Measurements from ENCODE around the gene RSPH6A. TPM values are rescaled to one million over a fixed set of nuclear protein-coding genes. Genes with fewer than 3 reads are reported as not detected.

The RSPH6A gene
- total RNA-seq = under 0.01 TPM in 2 replicates

- DNase-seq (ENCODE audit: low read depth in 2 of 2) = no peak
Measured at GRCh38 chr19:45814851-45815480, at the start of gene RSPH6A. Gene RSPH6A (minus strand): TSS chr19:45815308. CDS start chr19:45815176, 132 bp downstream.

GRCh38 chr19:45864629-45865082 is 49.5 kb upstream of the RSPH6A start:
- DNase-seq (ENCODE audit: low read depth in 2 of 2) = no peak

DNA sequence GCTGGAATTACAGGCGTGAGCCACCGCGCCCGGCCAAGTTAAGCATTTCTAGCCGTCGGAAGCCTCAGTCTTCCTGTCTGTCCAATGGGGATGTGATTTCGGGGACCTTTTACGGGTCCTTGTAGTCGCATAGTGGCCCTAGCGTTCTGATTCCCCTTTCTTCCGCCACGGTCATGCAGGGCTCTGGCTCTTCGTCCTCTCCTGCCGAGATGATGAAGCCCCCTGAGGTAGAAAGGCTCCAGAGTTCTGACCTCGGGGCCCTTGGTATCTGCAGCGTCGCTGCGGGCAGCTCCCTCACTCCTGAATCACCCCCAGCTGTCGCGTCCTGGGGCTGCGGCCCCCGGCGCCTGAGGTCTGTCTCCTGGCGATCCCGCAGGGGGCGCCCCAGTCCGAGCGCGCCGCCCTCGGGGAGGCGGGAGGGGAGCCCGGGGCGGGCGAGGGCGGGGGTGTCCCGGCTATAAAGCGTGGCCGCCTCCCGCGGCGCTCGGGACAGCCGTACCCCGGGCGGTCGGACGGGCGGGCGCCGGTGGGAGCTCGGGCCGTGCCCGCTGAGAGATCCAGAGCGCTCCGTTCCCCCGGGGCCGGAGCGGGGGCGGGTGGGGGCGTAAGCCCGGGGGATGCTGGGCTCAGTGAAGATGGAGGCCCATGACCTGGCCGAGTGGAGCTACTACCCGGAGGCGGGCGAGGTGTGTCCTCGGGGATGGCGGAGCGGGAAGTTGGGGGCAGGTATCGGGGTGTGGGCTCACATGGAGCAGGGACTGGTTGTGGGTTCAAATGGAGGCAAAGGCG is 48.9 kb upstream of the RSPH6A start, which contains the start of gene FOXA3:
Gene FOXA3, plus strand, starts transcription at position 487 of the 789 bp plus-strand sequence. Its CDS starts 131 bp downstream, at position 618.
- peak; percentile 43 to 57 for DNase-seq (ENCODE audit: low read depth in 2 of 2)

GRCh38 chr19:45863335-45863839 is 48.3 kb upstream of the RSPH6A start:
- no peak for DNase-seq (ENCODE audit: low read depth in 2 of 2)

DNA sequence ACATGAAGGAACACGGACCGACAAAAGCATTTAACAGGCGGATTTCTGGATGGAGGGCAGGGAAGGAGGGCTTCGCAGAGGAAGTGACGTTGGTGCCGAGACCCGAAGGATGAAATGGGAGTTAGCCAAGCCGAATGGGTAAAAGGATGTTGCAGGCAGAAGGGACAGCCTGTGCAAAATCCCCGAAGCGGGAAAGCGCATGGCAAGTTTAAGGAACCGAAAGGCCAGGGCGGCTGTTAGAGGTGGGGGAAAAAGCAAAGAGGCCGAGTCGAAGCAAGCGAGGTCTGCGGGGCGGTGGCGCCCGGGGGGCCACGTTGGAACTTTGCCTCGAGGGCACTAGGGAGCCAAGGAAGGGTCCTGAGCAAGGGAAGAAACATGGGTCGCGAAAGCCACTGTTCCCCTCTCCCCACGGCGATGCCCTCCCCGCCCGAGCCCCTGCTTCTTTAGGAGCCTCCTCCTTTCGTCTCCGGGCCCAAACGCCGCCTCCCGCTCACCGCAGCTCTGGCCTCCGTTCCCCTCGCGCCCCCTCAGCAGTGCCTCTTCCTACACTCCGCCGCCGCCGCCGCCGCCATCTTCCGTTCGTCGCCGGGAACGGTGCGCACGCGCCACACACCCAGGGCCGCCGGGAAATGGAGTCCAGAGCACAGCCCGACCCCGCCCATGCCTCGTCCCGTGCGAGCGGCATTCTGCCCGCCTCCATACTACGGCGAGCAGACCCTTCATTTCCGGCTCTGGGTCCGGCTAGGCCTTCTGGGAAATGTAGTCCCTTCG is 47.6 kb upstream of the RSPH6A start, which contains the start of gene SYMPK:
Gene SYMPK, minus strand, starts transcription at position 584 of the 771 bp plus-strand sequence. CDS start 8,652 bp downstream, outside the sequence.
- DNase-seq (ENCODE audit: low read depth in 2 of 2) = peak; percentile 98 to 99

GRCh38 chr19:45862271-45862563 is 47.1 kb upstream of the RSPH6A start:
- DNase-seq (ENCODE audit: low read depth in 2 of 2) = no peak

GRCh38 chr19:45860359-45861259 is 45.5 kb upstream of the RSPH6A start:
- no peak for DNase-seq (ENCODE audit: low read depth in 2 of 2)

- DNase-seq (ENCODE audit: low read depth in 2 of 2) = no peak
Measured at GRCh38 chr19:45854167-45854778, 39.2 kb upstream of the RSPH6A start.

- no peak for DNase-seq (ENCODE audit: low read depth in 2 of 2)
Measured at GRCh38 chr19:45852983-45853382, 37.9 kb upstream of the RSPH6A start.

- no peak for DNase-seq (ENCODE audit: low read depth in 2 of 2)
Measured at GRCh38 chr19:45852145-45852750, 37.1 kb upstream of the RSPH6A start.

DNA sequence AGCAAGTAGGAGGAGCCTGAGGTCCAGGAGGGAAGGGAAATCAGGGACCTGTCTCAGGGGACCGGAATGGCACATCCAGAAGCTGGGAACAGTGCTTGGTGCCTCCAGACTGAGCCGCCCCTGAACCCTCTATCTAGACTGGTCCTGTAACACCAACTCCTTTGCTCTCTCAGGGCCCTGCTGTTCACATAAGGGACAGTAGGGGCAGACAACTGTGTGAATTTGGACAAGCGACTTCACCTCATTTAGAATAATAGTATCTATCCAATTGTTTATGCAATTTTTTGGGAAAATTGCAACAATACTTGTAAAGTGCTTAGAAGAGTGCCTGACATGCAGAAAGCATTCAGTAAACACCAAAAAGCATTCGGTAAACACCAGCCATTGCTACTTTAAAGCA is 33.8 kb upstream of the RSPH6A start:
- DNase-seq (ENCODE audit: low read depth in 2 of 2) = peak in 1 of 2 donors; percentile 11

DNA sequence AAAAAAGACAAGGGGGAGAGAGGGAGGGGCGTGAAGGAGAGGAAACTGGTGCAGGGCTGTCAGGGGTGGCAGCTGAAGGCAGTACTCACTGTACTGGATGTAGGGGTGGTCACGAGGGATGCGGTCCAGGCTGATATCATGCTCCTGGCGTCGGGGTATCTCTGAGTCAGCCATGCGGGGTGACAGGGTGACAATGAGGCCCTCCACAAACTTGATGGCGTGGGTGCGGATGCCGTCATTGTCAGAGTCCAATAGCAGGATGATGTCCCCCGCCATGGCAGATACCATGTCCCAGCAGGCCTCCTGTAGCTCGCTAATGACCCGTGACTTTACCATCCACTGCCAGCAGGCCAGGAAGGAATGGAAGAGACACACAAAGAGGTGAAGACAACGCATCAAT is 32.6 kb upstream of the RSPH6A start:
- no peak for DNase-seq (ENCODE audit: low read depth in 2 of 2)

- no peak for DNase-seq (ENCODE audit: low read depth in 2 of 2)
Measured at GRCh38 chr19:45842198-45842597, 27.1 kb upstream of the RSPH6A start.

DNA sequence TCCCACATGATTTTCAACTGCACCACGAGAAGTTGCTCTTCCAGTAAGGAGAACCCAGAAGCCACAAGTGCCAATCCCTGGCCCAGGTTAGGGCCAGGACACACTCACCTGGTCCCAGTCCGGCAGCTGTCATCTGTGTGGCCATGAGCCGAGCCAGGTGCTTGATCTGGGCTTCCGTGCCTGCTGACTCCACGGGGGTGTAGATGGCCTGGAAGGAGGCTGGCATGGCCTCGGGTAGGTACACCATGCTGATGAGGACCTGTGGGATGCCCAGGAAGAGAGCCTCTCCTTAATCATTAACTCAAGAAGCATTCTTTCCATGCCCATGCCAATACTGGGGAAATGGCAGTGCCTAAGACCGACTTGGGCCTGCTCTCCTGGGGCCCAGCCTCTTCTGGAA is 19.9 kb upstream of the RSPH6A start:
- DNase-seq (ENCODE audit: low read depth in 2 of 2) = no peak

GRCh38 chr19:45828945-45829344 is 13.8 kb upstream of the RSPH6A start:
- DNase-seq (ENCODE audit: low read depth in 2 of 2) = no peak

DNA sequence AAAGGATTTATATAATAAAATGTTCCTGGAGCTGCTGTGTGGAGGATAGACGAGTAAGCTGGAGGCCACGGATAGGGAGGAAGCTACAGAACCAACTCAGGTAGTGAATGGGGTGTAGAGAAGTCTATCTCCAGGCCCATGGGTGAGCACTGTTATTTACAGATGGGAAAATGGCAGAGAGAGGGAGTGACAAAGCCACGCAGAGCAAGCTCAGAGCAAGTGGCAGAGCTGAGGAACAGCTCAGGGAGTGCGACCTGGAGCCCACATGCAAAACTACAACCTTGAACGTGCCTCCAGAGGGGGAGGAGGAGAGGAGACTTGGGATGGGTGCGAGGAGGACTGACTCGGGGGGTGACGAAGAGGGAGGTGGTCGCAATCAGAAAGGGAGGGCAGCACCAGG is 13.4 kb upstream of the RSPH6A start:
- no peak for DNase-seq (ENCODE audit: low read depth in 2 of 2)

- DNase-seq (ENCODE audit: low read depth in 2 of 2) = no peak
Measured at GRCh38 chr19:45827459-45828093, 12.5 kb upstream of the RSPH6A start.

GRCh38 chr19:45826934-45827333 is 11.8 kb upstream of the RSPH6A start:
- DNase-seq (ENCODE audit: low read depth in 2 of 2) = no peak

Data from lung microvascular endothelial cell (primary cell).